GM23248 (cell line): Measurements from ENCODE around the gene PAPPA2.

Experiments
- EZH2 ChIP-seq: fragments of 200-600 bp; sonication (generic); IDR thresholded peaks from 2 replicates; pipeline ENCODE4 v1.6.1; 2018; ENCODE audit warnings: antibody characterized with exemption, mild to moderate bottlenecking; ENCODE audit not compliant: insufficient read depth, poor library complexity, severe bottlenecking
- EZH2phosphoT487 ChIP-seq: fragments of 200-600 bp; sonication (generic); IDR thresholded peaks from 2 replicates; pipeline ENCODE4 v1.6.1; 2018; ENCODE audit warnings: antibody characterized with exemption, moderate library complexity, mild to moderate bottlenecking, low read depth; ENCODE audit not compliant: insufficient read depth

GRCh38 chr1:176733661-176734060 lies 270.7 kb downstream of the PAPPA2 start:
- no peak for TF ChIP-seq EZH2
- TF ChIP-seq EZH2phosphoT487 = no peak
